ENCODE measurements around the gene IRF2BP1.

- TF ChIP-seq ZHX2 (IDR thresholded peaks at IDR 0.05; ENCODE audit: low read depth) (no peak), ZHX2 (CRISPR knock-in tag; IDR thresholded peaks at IDR 0.05; ENCODE audit: borderline replicate concordance) (no peak), ZNF556 (CRISPR knock-in tag; IDR thresholded peaks at IDR 0.05; ENCODE audit: borderline replicate concordance) (no peak), ZBTB4 (CRISPR knock-in tag; IDR thresholded peaks at IDR 0.05; ENCODE audit: borderline replicate concordance) (no peak), ESRRA (CRISPR knock-in tag; IDR thresholded peaks at IDR 0.05; ENCODE audit: low read depth) (no peak), CTCF (CRISPR knock-in tag; IDR thresholded peaks at IDR 0.05) (no peak), ZNF138 (CRISPR knock-in tag; IDR thresholded peaks at IDR 0.05; ENCODE audit: low read depth) (no peak), TCF12 (IDR thresholded peaks at IDR 0.05) (no peak), TCF12 (CRISPR knock-in tag; IDR thresholded peaks at IDR 0.05) (no peak), ATM (IDR thresholded peaks at IDR 0.05; ENCODE audit: borderline replicate concordance) (no peak)
- TF ChIP-seq, protein P1, sequence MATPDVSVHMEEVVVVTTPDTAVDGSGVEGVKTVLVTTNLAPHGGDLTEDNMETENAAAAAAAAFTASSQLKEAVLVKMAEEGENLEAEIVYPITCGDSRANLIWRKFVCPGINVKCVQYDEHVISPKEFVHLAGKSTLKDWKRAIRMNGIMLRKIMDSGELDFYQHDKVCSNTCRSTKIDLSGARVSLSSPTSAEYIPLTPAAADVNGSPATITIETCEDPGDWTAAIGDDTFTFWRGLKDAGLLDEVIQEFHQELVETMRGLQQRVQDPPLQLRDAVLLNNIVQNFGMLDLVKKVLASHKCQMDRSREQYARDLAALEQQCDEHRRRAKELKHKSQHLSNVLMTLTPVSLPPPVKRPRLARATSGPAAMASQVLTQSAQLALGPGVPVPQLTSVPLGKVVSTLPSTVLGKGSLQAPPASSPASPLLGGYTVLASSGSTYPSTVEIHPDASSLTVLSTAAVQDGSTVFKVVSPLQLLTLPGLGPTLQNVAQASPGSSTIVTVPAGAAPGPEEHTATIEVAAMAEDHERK (CRISPR knock-in tag; IDR thresholded peaks at IDR 0.05; ENCODE audit: low read depth), result no peak
- TF ChIP-seq, protein P2, sequence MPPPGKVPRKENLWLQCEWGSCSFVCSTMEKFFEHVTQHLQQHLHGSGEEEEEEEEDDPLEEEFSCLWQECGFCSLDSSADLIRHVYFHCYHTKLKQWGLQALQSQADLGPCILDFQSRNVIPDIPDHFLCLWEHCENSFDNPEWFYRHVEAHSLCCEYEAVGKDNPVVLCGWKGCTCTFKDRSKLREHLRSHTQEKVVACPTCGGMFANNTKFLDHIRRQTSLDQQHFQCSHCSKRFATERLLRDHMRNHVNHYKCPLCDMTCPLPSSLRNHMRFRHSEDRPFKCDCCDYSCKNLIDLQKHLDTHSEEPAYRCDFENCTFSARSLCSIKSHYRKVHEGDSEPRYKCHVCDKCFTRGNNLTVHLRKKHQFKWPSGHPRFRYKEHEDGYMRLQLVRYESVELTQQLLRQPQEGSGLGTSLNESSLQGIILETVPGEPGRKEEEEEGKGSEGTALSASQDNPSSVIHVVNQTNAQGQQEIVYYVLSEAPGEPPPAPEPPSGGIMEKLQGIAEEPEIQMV (CRISPR knock-in tag; IDR thresholded peaks at IDR 0.05; ENCODE audit: low read depth), result no peak
These were observed 37.0 kb downstream of the IRF2BP1 start for GRCh38 chr19:45848922-45849321.

Measured in HepG2 (cell line).